Skin epidermis (tissue), 12 donors: ENCODE data around the gene ZPR1.
"Not testable (repeated sequence)": the region's sequence is repeated elsewhere in the genome, so short reads cannot be mapped to it uniquely, and the experiment has no call there.

Experiments used
- H3K27ac ChIP-seq, 21 experiments: fragments of 200-600 bp; sonication (generic) in 11 of 21; one replicate each; pipeline ENCODE4 v1.5.0; 2020; ENCODE audit warnings: mild to moderate bottlenecking in 3 of 21, inconsistent platforms in 2 of 21, moderate library complexity in 2 of 21
- H3K4me3 ChIP-seq, 7 experiments: fragments of 200-600 bp; sonication (generic) in 2 of 7; one replicate each; pipeline ENCODE4 v1.5.0; 2020; ENCODE audit warnings: inconsistent platforms in 2 of 7, mild to moderate bottlenecking in 2 of 7, moderate library complexity in 1 of 7

ZPR1 gene, protein sequence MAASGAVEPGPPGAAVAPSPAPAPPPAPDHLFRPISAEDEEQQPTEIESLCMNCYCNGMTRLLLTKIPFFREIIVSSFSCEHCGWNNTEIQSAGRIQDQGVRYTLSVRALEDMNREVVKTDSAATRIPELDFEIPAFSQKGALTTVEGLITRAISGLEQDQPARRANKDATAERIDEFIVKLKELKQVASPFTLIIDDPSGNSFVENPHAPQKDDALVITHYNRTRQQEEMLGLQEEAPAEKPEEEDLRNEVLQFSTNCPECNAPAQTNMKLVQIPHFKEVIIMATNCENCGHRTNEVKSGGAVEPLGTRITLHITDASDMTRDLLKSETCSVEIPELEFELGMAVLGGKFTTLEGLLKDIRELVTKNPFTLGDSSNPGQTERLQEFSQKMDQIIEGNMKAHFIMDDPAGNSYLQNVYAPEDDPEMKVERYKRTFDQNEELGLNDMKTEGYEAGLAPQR

DNA sequence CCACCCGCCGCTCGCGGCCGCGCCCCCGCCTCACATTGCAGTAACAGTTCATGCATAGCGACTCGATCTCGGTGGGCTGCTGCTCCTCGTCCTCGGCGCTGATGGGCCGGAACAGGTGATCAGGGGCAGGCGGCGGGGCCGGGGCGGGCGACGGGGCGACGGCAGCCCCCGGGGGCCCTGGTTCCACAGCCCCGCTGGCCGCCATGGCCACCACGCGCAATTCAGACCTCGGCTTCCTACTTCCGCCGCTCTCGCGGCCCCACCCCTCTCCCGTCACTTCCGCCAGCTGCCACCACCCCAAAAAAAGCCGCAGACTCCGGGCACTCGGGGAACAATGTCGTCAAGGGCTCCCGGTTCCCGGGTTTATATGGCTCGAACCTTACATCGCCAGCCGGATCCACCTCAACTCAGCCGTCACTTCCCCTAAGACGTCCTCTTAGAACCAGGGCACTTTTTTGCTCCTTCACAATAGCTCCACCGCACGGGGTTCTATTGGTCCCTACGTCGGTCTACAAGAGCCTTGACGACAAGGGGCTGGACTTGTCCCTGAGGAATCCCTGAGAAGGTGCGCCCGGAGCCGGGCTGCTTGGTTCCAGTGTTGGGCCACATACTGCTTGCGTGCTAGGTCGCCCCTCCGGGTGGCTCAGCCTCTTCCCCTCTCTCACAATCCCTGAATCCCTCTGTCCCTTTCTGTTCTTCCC lies at the start of gene ZPR1:
Gene ZPR1 (minus strand): TSS at position 238 of the 701 bp plus-strand sequence. CDS start 33 bp downstream, at position 205.
- Histone ChIP-seq H3K4me3 (peak within 1 kb of the TSS; percentile 81 to 99 (median 90)), H3K27ac (peak within 1 kb of the TSS; percentile 71 to 98 (median 92))

DNA sequence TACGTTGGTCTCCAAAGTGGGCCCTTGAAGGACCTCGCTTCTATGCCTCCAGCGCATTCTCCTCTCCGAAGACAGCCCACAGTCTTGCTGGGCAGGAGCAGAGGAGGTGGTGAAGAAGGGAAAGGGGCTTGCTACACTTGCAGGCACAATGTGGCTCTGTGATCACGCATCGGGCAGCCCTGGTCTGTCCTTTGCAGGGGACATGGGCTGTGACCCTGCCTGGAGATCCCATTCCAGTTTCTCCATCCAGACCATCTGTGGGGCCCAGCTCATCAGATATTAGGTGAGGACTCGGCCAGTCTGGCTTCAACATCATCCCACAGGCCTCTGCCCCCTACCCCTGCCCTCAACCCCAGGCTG lies 48.8 kb upstream of the ZPR1 start:
- H3K27ac ChIP-seq, result peak overlapping the region in 1 of 21 experiments; percentile 47
- H3K4me3 ChIP-seq, result no peak overlapping the region

DNA sequence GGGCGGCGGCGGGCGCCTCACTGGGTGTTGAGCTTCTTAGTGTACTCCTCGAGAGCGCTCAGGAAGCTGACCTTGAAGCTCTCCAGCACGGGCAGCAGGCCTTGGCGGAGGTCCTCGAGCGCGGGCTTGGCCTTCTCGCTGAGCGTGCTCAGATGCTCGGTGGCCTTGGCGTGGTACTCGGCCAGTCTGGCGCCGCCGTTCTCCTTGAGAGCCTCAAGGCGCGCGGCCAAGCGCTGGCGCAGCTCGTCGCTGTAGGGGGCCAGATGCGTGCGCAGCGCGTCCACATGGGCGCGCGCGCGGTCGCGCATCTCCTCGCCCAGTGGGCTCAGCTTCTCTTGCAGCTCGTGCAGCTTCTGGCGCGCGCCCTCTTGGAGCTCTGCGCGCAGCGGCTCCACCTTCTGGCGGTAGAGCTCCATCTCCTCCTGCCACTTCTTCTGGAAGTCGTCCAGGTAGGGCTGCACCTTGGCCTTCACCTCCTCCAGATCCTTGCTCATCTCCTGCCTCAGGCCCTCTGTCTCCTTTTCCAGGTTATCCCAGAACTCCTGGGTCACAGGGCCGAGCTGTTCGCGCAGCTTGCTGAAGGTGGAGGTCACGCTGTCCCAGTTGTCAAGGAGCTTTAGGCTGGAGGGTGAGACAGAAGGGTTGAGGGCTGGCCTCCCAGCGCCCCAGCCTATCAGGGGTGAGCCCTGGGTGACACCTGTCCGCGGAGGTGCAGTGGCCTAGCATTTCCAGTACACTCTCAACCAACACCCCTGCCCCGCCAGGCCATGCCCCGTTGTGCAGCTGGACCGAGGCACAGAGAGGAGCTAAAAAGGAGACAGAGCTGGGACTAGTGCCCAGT lies 48.2 kb upstream of the ZPR1 start:
- peak overlapping the region in 15 of 21 experiments; percentile 19 to 73 (median 47) for H3K27ac ChIP-seq
- peak overlapping the region; percentile 12 to 46 (median 27) for H3K4me3 ChIP-seq

DNA sequence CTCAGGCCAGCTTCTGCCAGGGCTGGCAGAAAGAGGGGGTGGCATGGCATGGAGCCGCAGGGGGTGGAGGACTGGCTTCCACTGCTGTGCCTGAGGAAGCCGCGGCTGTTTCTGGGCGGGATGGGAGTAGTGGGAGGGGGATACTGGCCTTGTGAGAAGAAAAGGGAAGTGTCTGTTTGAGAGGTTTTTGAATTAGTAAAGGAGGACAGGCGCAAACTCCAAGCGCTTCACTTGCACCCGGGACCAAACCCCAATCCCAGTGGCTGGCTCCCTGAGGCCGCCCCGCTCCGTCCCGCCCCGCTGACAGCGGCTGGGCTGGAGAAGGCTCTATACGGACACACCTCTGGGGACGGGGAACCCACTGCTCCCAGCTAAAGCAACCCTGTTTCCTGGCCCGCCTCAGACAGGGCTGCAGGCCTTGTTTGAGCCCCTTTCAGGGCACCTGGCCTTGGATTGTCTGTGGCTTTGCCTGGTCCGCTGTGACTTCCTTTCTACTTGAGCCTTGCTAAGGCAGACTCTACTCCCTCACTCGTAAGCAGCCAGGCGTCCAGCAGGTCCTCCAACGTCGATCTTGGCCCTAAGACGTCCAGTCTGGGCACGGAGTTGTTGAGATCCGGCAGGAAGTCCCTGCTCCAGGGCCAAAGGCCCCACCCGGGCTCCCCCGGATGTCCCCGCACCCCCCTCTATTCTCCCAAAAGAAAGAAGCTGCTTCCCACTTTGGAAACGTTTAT lies 47.4 kb upstream of the ZPR1 start:
- Histone ChIP-seq H3K4me3 (peak overlapping the region; percentile 12 to 46 (median 27)), H3K27ac (peak overlapping the region in 16 of 21 experiments; percentile 16 to 73 (median 46))

DNA sequence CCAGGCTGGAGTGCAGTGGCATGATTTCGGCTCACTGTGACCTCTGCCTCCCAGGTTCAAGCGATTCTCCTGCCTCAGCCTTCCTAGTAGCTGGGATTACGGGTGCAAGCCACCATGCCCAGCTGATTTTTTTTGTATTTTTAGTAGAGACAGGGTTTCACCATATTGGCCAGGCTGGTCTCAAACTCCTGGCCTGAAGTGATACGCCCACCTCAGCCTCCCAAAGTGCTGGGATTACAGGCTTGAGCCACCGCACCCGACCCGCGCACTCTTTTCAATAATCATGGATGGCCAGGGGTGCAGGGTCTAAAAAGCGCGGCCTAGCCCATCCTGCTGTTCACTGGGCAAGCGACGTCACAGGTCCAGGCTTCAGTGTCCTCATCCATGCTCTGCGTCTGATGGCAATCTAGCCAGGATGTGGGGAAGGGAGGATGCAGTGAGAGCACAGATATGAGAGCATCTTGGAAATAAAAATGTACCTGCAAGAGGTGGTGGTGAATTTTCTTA lies 46.8 kb upstream of the ZPR1 start:
- H3K4me3 ChIP-seq, result not testable (repeated sequence)
- H3K27ac ChIP-seq, result peak overlapping the region in 1 of 21 experiments; percentile 63

DNA sequence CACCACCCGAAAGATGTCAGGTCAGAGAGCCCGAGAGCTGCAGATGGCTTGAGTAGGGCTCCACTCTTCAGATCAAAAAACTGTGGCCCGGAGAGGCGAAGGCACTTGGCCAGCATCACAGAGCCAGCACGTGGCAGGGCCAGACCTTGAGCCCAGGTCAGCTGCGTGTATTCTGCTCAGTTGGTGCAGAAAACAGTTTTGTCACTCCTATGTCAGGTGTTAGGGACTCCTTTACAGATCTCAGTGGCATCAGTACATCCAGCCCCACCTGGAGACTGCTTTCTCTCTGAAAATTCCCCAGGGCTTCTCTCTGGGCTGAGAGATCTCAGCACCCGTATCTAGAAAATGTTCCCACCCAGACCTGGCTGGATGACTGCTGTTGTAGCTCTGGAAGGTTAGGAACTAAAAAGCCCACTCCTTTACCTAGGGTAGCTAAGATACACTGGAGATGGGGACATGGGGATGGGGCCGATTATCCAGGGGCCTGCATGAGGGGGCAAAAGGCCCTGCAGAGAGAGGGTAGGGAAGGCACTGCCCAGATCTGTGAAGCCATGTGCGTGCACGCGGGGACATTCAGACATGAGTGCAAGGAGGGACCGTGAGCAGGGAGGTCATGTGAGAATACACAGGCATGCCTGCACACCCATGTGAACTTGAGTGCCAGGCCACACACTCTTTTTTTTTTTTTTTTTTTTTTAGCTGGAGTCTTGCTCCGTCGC lies 46.2 kb upstream of the ZPR1 start:
- Histone ChIP-seq H3K4me3 (no peak overlapping the region), H3K27ac (no peak overlapping the region)

DNA sequence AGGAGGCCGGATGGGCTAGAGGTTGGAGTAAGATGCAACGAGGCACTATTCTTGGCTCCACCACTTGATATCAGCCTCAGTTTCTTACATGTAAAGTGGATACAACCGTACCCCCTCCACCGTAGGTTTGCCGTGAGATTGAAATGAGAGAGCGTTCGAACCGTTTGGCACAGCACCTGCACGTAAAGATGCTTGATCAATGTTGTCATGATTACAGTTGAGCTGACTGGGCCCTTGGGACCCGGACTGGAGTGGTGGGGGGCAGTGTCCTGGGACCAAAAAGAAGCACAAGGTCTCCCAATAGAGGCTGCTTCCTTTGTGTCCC lies 45.6 kb upstream of the ZPR1 start:
- Histone ChIP-seq H3K4me3 (no peak overlapping the region), H3K27ac (no peak overlapping the region)

DNA sequence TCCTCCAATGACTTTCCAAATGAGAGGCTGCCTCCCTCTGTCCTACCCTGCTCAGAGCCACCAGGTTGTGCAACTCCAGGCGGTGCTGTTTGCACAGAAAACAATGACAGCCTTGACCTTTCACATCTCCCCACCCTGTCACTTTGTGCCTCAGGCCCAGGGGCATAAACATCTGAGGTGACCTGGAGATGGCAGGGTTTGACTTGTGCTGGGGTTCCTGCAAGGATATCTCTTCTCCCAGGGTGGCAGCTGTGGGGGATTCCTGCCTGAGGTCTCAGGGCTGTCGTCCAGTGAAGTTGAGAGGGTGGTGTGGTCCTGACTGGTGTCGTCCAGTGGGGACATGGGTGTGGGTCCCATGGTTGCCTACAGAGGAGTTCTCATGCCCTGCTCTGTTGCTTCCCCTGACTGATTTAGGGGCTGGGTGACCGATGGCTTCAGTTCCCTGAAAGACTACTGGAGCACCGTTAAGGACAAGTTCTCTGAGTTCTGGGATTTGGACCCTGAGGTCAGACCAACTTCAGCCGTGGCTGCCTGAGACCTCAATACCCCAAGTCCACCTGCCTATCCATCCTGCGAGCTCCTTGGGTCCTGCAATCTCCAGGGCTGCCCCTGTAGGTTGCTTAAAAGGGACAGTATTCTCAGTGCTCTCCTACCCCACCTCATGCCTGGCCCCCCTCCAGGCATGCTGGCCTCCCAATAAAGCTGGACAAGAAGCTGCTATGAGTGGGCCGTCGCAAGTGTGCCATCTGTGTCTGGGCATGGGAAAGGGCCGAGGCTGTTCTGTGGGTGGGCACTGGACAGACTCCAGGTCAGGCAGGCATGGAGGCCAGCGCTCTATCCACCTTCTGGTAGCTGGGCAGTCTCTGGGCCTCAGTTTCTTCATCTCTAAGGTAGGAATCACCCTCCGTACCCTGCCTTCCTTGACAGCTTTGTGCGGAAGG lies 44.8 kb upstream of the ZPR1 start:
- H3K27ac ChIP-seq, result no peak overlapping the region
- no peak overlapping the region for H3K4me3 ChIP-seq

DNA sequence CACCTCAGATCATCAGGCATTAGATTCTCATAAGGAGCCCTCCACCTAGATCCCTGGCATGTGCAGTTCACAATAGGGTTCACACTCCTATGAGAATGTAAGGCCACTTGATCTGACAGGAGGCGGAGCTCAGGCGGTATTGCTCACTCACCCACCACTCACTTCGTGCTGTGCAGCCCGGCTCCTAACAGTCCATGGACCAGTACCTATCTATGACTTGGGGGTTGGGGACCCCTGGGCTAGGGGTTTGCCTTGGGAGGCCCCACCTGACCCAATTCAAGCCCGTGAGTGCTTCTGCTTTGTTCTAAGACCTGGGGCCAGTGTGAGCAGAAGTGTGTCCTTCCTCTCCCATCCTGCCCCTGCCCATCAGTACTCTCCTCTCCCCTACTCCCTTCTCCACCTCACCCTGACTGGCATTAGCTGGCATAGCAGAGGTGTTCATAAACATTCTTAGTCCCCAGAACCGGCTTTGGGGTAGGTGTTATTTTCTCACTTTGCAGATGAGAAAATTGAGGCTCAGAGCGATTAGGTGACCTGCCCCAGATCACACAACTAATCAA lies 44.0 kb upstream of the ZPR1 start:
- H3K4me3 ChIP-seq, result no peak overlapping the region
- no peak overlapping the region for H3K27ac ChIP-seq

DNA sequence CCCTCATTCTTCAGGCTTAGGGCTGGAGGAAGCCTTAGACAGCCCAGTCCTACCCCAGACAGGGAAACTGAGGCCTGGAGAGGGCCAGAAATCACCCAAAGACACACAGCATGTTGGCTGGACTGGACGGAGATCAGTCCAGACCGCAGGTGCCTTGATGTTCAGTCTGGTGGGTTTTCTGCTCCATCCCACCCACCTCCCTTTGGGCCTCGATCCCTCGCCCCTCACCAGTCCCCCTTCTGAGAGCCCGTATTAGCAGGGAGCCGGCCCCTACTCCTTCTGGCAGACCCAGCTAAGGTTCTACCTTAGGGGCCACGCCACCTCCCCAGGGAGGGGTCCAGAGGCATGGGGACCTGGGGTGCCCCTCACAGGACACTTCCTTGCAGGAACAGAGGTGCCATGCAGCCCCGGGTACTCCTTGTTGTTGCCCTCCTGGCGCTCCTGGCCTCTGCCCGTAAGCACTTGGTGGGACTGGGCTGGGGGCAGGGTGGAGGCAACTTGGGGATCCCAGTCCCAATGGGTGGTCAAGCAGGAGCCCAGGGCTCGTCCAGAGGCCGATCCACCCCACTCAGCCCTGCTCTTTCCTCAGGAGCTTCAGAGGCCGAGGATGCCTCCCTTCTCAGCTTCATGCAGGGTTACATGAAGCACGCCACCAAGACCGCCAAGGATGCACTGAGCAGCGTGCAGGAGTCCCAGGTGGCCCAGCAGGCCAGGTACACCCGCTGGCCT lies 42.5 kb upstream of the ZPR1 start:
- no peak overlapping the region for H3K4me3 ChIP-seq
- no peak overlapping the region for H3K27ac ChIP-seq

DNA sequence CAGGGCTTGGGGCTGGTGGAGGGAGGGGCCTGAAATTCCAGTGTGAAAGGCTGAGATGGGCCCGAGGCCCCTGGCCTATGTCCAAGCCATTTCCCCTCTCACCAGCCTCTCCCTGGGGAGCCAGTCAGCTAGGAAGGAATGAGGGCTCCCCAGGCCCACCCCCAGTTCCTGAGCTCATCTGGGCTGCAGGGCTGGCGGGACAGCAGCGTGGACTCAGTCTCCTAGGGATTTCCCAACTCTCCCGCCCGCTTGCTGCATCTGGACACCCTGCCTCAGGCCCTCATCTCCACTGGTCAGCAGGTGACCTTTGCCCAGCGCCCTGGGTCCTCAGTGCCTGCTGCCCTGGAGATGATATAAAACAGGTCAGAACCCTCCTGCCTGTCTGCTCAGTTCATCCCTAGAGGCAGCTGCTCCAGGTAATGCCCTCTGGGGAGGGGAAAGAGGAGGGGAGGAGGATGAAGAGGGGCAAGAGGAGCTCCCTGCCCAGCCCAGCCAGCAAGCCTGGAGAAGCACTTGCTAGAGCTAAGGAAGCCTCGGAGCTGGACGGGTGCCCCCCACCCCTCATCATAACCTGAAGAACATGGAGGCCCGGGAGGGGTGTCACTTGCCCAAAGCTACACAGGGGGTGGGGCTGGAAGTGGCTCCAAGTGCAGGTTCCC lies 41.8 kb upstream of the ZPR1 start, which contains the start of gene APOC3:
Gene APOC3 (plus strand): TSS at position 383 of the 659 bp plus-strand sequence. CDS start 676 bp downstream, outside the sequence.
- Histone ChIP-seq H3K4me3 (no peak within 1 kb of the TSS), H3K27ac (no peak within 1 kb of the TSS)

DNA sequence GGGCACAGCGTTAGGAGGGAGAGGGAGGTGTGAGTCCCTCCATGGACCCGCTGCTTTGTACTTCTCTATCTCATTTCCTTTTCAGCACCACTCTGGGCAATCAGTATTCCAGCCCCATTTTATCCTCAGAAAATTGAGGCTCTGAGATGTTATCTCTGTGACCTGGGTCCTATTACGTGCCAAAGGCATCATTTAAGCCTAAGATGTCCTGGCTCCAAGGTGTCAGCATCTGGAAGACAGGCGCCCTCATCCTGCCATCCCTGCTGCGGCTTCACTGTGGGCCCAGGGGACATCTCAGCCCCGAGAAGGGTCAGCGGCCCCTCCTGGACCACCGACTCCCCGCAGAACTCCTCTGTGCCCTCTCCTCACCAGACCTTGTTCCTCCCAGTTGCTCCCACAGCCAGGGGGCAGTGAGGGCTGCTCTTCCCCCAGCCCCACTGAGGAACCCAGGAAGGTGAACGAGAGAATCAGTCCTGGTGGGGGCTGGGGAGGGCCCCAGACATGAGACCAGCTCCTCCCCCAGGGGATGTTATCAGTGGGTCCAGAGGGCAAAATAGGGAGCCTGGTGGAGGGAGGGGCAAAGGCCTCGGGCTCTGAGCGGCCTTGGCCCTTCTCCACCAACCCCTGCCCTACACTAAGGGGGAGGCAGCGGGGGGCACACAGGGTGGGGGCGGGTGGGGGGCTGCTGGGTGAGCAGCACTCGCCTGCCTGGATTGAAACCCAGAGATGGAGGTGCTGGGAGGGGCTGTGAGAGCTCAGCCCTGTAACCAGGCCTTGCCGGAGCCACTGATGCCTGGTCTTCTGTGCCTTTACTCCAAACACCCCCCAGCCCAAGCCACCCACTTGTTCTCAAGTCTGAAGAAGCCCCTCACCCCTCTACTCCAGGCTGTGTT lies 41.1 kb upstream of the ZPR1 start:
- H3K27ac ChIP-seq, result no peak overlapping the region

DNA sequence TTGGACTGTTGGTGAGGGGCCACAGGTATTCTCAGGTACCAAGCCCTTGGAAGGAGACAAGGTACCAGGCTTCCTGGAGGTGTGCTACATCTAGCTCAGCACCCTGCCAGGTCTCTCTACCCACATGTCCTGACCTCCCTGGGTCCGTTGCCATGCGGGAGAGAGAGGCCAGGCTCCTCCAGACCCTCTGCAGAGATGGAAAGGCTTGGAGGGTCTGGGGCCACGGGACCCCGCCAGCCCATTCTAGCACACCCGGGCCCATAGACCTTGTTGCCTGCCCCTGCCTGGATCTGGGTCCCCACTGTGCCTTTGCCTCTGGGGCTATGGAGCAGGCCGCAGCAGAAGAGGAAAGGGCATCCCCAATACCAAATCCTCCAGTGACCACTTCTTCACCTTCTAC lies 39.6 kb upstream of the ZPR1 start:
- no peak overlapping the region for H3K27ac ChIP-seq
- H3K4me3 ChIP-seq, result no peak overlapping the region

More for the DNA sequence above, 41.1 kb upstream of the ZPR1 start:
- H3K4me3 ChIP-seq, result no peak overlapping the region

DNA sequence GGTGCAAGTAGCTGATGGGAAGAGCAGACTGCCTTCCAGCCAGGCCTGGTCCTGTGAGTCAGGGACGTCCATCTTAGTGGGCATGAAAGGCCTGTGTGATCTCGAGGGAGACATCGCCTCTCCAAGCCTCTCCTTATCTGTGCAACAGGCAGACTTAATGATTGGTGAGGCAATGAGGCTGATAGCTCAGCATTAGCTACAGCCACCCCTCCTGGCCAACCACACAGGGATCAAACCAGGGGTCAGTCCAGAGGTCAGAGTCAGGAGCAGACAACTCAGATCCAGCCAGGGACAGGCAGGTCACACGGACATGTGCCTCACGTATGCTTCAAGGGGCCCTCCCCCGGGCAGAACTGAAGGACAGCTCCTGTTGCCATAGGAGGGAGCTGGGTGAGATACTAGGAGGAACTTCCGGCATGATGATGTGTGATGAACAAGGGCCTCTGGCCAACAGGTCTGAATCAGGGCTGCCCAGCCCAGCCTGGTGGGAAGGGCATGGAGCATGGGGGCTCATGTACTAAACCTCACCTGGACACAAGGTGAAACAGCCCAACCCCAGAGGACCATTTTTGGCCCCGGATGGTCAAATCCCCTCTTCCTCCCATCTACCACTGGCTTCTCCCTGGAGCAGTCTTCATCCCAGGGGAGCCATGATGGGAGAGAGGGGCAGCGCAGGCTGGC lies 39.1 kb upstream of the ZPR1 start:
- H3K4me3 ChIP-seq, result no peak overlapping the region
- no peak overlapping the region for H3K27ac ChIP-seq
